NCI-H748 (cell line): Measurements from ENCODE around the gene CCNO.
A peak's percentile ranks its signal among the peaks of the same experiment; 100 is the strongest.

Experiments
- DNase-seq: peaks from one replicate; lab custom pipeline; 2025; ENCODE audit not compliant: unreplicated experiment; lab: John Stamatoyannopoulos, UW

Gene CCNO

GRCh38 chr5:55232985-55233928 is at the start of gene CCNO:
Gene CCNO, minus strand, starts transcription at chr5:55233608. Its CDS starts 85 bp downstream, at chr5:55233523.
- DNase-seq: peak; percentile 96

- DNase-seq: no peak
These were observed 45.4 kb upstream of the CCNO start for GRCh38 chr5:55278778-55279177.

GRCh38 chr5:55276771-55277170 is 43.4 kb upstream of the CCNO start:
- DNase-seq: no peak

GRCh38 chr5:55258339-55258738 is 24.9 kb upstream of the CCNO start:
- DNase-seq: no peak

GRCh38 chr5:55254802-55255201 is 21.4 kb upstream of the CCNO start:
- DNase-seq: no peak

- DNase-seq: no peak
These were observed 16.7 kb upstream of the CCNO start for GRCh38 chr5:55250064-55250463.

- DNase-seq: peak; percentile 18
These were observed 8.3 kb upstream of the CCNO start for GRCh38 chr5:55241746-55242145.

GRCh38 chr5:55236800-55237199 is 3.4 kb upstream of the CCNO start:
- DNase-seq: no peak

- DNase-seq: peak; percentile 71
These were observed 803 bp upstream of the CCNO start for GRCh38 chr5:55234121-55234700.

GRCh38 chr5:55232271-55232984 is 980 bp downstream of the CCNO start:
- peak; percentile 77 for DNase-seq

GRCh38 chr5:55231919-55232270 is 1.5 kb downstream of the CCNO start:
- no peak for DNase-seq

GRCh38 chr5:55231029-55231918 is 2.1 kb downstream of the CCNO start:
- peak; percentile 76 for DNase-seq

- DNase-seq: no peak
These were observed 3.2 kb downstream of the CCNO start for GRCh38 chr5:55230086-55230629.

- peak; percentile 24 for DNase-seq
These were observed 5.6 kb downstream of the CCNO start for GRCh38 chr5:55227664-55228430.

- DNase-seq: peak; percentile 81
These were observed 6.3 kb downstream of the CCNO start, which contains the start of gene MCIDAS for GRCh38 chr5:55226934-55227663. Gene MCIDAS, minus strand, starts transcription at chr5:55227315. Its CDS starts 177 bp downstream, at chr5:55227138.

GRCh38 chr5:55226027-55226933 is 7.1 kb downstream of the CCNO start:
- peak; percentile 93 for DNase-seq

GRCh38 chr5:55225346-55225745 is 8.1 kb downstream of the CCNO start:
- DNase-seq: no peak

- no peak for DNase-seq
These were observed 9.6 kb downstream of the CCNO start for GRCh38 chr5:55223812-55224240.
